Activated CD8-positive, alpha-beta T cell treated with anti-CD3 and anti-CD28 coated beads, Interleukin-2, amount 10 ng/mL, durations not matched to agents 7 days and 5 days (primary cell): Measurements from ENCODE around the gene ST6GALNAC3. TPM values are rescaled to one million over a fixed set of nuclear protein-coding genes. Genes with fewer than 3 reads are reported as not detected.

ENCODE experiments used
- ATAC-seq: fragments of 150-1000 bp; cut with Tn5 transposase; one replicate; pipeline ENCODE4 v1.10.0; 2021; ENCODE audit warnings: moderate library complexity
- CTCF ChIA-PET: fragments of 350-600 bp; sonication (Branson Sonifier 250); formaldehyde crosslinking; loops from one replicate; lab custom pipeline; 2021; ENCODE audit warnings: antibody characterized with exemption; lab: Charles Lee
- POLR2A ChIA-PET: fragments of 350-600 bp; sonication (Branson Sonifier 250); formaldehyde crosslinking; loops from one replicate; lab custom pipeline; 2021; ENCODE audit warnings: antibody characterized with exemption; lab: Charles Lee
- DNase-seq: peaks from one replicate; pipeline ENCODE4 v3.0.0-alpha.2; 2020
- H3K27ac Mint-ChIP-seq: one replicate; pipeline ENCODE4 v1.8.0; 2021; ENCODE audit warnings: mild to moderate bottlenecking, mixed read lengths
- H3K27me3 Mint-ChIP-seq: one replicate; pipeline ENCODE4 v1.8.0; 2021; ENCODE audit warnings: low read depth, mixed read lengths
- H3K36me3 Mint-ChIP-seq: one replicate; pipeline ENCODE4 v1.8.0; 2021; ENCODE audit warnings: low read depth, mixed read lengths
- H3K4me1 Mint-ChIP-seq: one replicate; pipeline ENCODE4 v1.8.0; 2021; ENCODE audit warnings: low read depth, mixed read lengths
- H3K4me3 Mint-ChIP-seq: one replicate; pipeline ENCODE4 v1.8.0; 2021; ENCODE audit warnings: mild to moderate bottlenecking, mixed read lengths
- H3K9me3 Mint-ChIP-seq: one replicate; pipeline ENCODE4 v1.8.0; 2022; ENCODE audit warnings: mixed read lengths; ENCODE audit not compliant: insufficient read depth
- total RNA-seq, 2 experiments: library from RNA; stranded (reverse); gene quantifications; one replicate each; pipeline ENCODE4 v1.2.3, GENCODE V29; 2021

ST6GALNAC3 gene
- total RNA-seq, 2 experiments from 2014 or later = 0.50 TPM; not detected in 1

- Mint-ChIP-seq H3K27ac (no peak overlapping the region), H3K36me3 (no peaks in the 10 kb centered on the region), H3K27me3 (peaks cover 14% of the 10 kb centered on the region), H3K4me3 (no peak overlapping the region), H3K9me3 (no peaks in the 10 kb centered on the region), H3K4me1 (peaks cover 17% of the 10 kb centered on the region)
- CTCF ChIA-PET = no interaction called here
- DNase-seq (no peak), ATAC-seq (no peak)
- POLR2A ChIA-PET = no interaction called here
These were observed 1.3 kb downstream of the ST6GALNAC3 start for GRCh38 chr1:76075877-76076276.

- Mint-ChIP-seq H3K27ac (no peak overlapping the region), H3K4me3 (no peak overlapping the region), H3K27me3 (peaks cover 9% of the 10 kb centered on the region), H3K4me1 (peaks cover 14% of the 10 kb centered on the region), H3K9me3 (no peaks in the 10 kb centered on the region), H3K36me3 (no peaks in the 10 kb centered on the region)
- ChIA-PET CTCF (no interaction called here), POLR2A (no interaction called here)
- DNase-seq = no peak
- no peak for ATAC-seq
These were observed 5.1 kb downstream of the ST6GALNAC3 start for GRCh38 chr1:76079475-76080227.

DNA sequence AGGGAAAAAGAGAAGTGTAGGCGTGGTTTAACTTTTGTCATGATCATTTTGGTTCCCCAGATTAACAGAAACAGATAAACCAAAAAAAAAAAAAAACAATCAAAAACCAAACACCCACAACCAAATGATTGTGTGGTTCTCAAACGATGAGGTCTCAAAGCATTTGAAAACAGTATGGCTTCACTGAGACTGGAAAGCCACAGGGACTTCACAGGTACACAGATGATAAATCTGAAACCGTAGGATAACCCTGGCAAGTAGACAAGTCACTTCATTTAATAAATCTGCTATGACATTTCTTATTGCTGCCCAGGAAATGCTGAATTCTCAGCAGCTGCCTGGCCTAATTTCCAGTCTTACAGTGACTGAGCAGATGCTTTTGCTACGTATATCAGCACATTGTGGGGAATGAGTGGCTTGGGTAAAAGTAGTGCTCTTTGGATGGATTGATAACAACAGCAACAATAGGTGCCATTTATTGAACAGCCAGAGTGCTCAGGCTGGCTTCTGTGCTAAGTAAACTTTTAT, 6.1 kb downstream of the ST6GALNAC3 start:
- Mint-ChIP-seq H3K27ac (no peak overlapping the region), H3K9me3 (no peaks in the 10 kb centered on the region), H3K27me3 (peaks cover 7% of the 10 kb centered on the region), H3K4me3 (no peak overlapping the region), H3K36me3 (no peaks in the 10 kb centered on the region), H3K4me1 (peaks cover 4% of the 10 kb centered on the region)
- DNase-seq (no peak), ATAC-seq (no peak)
- POLR2A ChIA-PET = no interaction called here
- CTCF ChIA-PET = interaction anchor here (0.5 kb wide), 1 partner anchor 975 kb away, joined by 3 read pairs; no protein-coding TSS in a partner anchor

DNA sequence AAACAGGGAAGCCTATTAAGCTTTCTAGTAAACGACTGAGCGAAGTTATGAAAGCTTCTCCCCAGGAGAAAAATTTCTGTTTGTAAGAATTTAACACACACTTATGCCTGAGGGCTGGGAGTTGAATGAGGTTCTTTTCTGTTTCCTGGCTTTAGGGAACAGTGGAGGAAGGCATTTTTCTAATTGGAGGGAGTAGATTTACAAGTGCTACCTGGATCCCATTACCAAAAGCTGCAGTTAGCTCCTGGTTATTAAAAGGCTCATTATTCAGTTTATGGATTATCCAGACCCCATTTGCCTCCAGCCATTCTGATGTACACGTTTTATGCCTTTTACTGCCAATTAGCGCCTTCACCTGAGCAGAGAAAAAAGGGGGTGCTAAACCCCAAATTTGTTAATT, 7.5 kb downstream of the ST6GALNAC3 start:
- H3K27me3 Mint-ChIP-seq = peaks cover 7% of the 10 kb centered on the region
- H3K27ac Mint-ChIP-seq = no peak overlapping the region

GRCh38 chr1:76083189-76083588, 8.6 kb downstream of the ST6GALNAC3 start:
- H3K9me3 Mint-ChIP-seq = no peaks in the 10 kb centered on the region
- DNase-seq (no peak), ATAC-seq (no peak)
- no peaks in the 10 kb centered on the region for H3K27me3 Mint-ChIP-seq
- H3K4me3 Mint-ChIP-seq = no peak overlapping the region
- no peaks in the 10 kb centered on the region for H3K36me3 Mint-ChIP-seq
- CTCF ChIA-PET = no interaction called here
- peaks cover 4% of the 10 kb centered on the region for H3K4me1 Mint-ChIP-seq
- POLR2A ChIA-PET = no interaction called here
- H3K27ac Mint-ChIP-seq = no peak overlapping the region

More for the DNA sequence above, 7.5 kb downstream of the ST6GALNAC3 start:
- Mint-ChIP-seq H3K4me1 (peaks cover 4% of the 10 kb centered on the region), H3K36me3 (no peaks in the 10 kb centered on the region), H3K4me3 (no peak overlapping the region), H3K9me3 (no peaks in the 10 kb centered on the region)
- no peak for ATAC-seq
- POLR2A ChIA-PET = interaction anchor here (0.6 kb wide), 1 partner anchor 318 kb away, joined by 3 read pairs; no protein-coding TSS in a partner anchor
- DNase-seq = no peak
- CTCF ChIA-PET = no interaction called here

- no peak overlapping the region for H3K27ac Mint-ChIP-seq
- peaks cover 4% of the 10 kb centered on the region for H3K4me1 Mint-ChIP-seq
- H3K4me3 Mint-ChIP-seq = no peak overlapping the region
- DNase-seq (no peak), ATAC-seq (no peak)
- no peaks in the 10 kb centered on the region for H3K36me3 Mint-ChIP-seq
- no peaks in the 10 kb centered on the region for H3K27me3 Mint-ChIP-seq
- ChIA-PET CTCF (no interaction called here), POLR2A (no interaction called here)
- no peaks in the 10 kb centered on the region for H3K9me3 Mint-ChIP-seq
These were observed 9.6 kb downstream of the ST6GALNAC3 start for GRCh38 chr1:76084029-76084627.

DNA sequence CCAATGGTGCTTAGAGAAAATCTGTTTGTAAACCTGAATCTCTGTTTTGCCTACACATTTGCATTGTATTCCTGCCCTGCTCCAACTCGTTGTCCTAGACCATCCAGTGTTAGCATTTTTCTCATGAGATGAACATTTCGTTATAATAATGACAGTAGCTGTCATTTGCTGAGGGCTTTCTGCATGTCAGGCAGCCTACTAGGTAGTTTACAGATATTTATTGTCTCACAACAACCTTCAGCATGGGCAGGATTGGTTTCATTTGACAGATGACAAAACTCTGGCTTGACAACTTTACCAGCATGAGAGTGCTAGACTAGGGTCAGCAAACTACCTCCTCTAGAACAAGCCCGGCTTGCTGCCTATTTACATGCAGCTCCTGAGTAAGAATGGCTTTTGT, 10.1 kb downstream of the ST6GALNAC3 start:
- POLR2A ChIA-PET = no interaction called here
- Mint-ChIP-seq H3K36me3 (no peaks in the 10 kb centered on the region), H3K27ac (no peak overlapping the region), H3K4me1 (peaks cover 4% of the 10 kb centered on the region), H3K4me3 (no peak overlapping the region), H3K9me3 (no peaks in the 10 kb centered on the region), H3K27me3 (no peaks in the 10 kb centered on the region)
- DNase-seq (no peak), ATAC-seq (no peak)
- CTCF ChIA-PET = no interaction called here

DNA sequence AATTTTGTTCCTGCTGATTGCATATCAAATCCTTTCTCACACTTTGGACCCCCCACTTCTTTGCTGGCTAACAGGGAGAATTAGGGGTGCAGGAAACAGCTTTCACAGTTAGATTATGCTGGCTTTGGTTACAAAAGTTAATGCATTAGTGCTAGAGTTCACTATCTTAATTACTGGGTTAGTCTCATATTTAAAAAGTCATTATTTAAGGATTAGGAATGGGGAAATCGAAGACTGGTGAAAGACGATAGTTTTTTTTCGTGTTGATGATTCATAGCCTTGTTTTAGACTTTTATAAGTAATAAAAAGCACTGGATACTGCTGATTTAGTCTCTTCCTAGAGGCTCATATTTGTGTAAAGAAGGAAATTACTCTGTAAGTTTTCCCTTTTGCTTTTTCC, 11.6 kb downstream of the ST6GALNAC3 start:
- H3K27me3 Mint-ChIP-seq = no peaks in the 10 kb centered on the region
- no peaks in the 10 kb centered on the region for H3K4me1 Mint-ChIP-seq
- CTCF ChIA-PET = no interaction called here
- ATAC-seq (no peak), DNase-seq (no peak)
- POLR2A ChIA-PET = interaction anchor here (0.5 kb wide), 1 partner anchor 123 kb away, joined by 3 read pairs; no protein-coding TSS in a partner anchor
- no peaks in the 10 kb centered on the region for H3K9me3 Mint-ChIP-seq
- H3K36me3 Mint-ChIP-seq = no peaks in the 10 kb centered on the region
- no peak overlapping the region for H3K27ac Mint-ChIP-seq
- no peak overlapping the region for H3K4me3 Mint-ChIP-seq

DNA sequence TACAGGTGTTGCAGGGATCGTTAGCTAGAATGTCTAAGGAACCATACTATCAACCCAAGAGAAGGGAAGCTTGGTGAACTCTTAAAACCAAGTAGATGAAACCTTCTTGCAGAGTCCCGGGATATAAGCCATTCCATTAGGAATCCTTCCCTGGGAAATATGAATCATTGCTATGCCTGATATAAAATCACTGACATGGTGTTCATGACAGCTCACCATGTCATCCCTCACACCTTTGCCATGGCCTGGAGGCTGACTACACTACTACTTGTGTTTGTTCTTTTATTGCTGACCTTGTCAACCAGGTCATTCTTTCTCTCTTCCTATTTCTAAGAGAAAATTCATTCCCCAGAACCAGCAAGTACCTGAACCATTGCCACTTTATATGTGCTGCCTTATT, 12.1 kb downstream of the ST6GALNAC3 start:
- no peaks in the 10 kb centered on the region for H3K9me3 Mint-ChIP-seq
- H3K4me3 Mint-ChIP-seq = no peak overlapping the region
- no peaks in the 10 kb centered on the region for H3K36me3 Mint-ChIP-seq
- ChIA-PET CTCF (no interaction called here), POLR2A (interaction anchor here (0.5 kb wide), 1 partner anchor 123 kb away, joined by 3 read pairs; no protein-coding TSS in a partner anchor)
- DNase-seq (no peak), ATAC-seq (no peak)
- no peaks in the 10 kb centered on the region for H3K27me3 Mint-ChIP-seq
- no peaks in the 10 kb centered on the region for H3K4me1 Mint-ChIP-seq
- no peak overlapping the region for H3K27ac Mint-ChIP-seq

- Mint-ChIP-seq H3K36me3 (no peaks in the 10 kb centered on the region), H3K27me3 (no peaks in the 10 kb centered on the region), H3K4me1 (no peaks in the 10 kb centered on the region), H3K9me3 (no peaks in the 10 kb centered on the region), H3K27ac (no peak overlapping the region), H3K4me3 (no peak overlapping the region)
- DNase-seq = no peak
- CTCF ChIA-PET = no interaction called here
- ATAC-seq = no peak
- POLR2A ChIA-PET = no interaction called here
These were observed 16.0 kb downstream of the ST6GALNAC3 start for GRCh38 chr1:76090283-76091203.

- Mint-ChIP-seq H3K4me1 (no peaks in the 10 kb centered on the region), H3K4me3 (no peak overlapping the region), H3K27ac (no peak overlapping the region), H3K9me3 (no peaks in the 10 kb centered on the region), H3K27me3 (no peaks in the 10 kb centered on the region), H3K36me3 (no peaks in the 10 kb centered on the region)
- ChIA-PET POLR2A (interaction anchor here (0.6 kb wide), 1 partner anchor 11 kb away, joined by 4 read pairs; no protein-coding TSS in a partner anchor), CTCF (no interaction called here)
- ATAC-seq = no peak
- DNase-seq = no peak
These were observed 18.3 kb downstream of the ST6GALNAC3 start for GRCh38 chr1:76092812-76093211.
